GM18870 (cell line): ENCODE data around the gene PET117.
A peak's percentile ranks its signal among the peaks of the same experiment; 100 is the strongest.
"Not testable (repeated sequence)": the region's sequence is repeated elsewhere in the genome, so short reads cannot be mapped to it uniquely, and the experiment has no call there.

ENCODE experiments used
- ATAC-seq: cut with Tn5 transposase; IDR thresholded peaks from one replicate; pipeline ENCODE4 v1.9.1; 2021; ENCODE audit warnings: moderate library complexity; ENCODE audit not compliant: unreplicated experiment

PET117 gene

GRCh38 chr20:18137412-18138265 lies at the start of gene PET117, which contains the start of gene KAT14:
PET117 (plus strand) TSS chr20:18137863; CDS start chr20:18137956, 93 bp downstream.
KAT14 (plus strand) TSS chr20:18137863; CDS start chr20:18142661, 4,798 bp downstream.
- ATAC-seq: peak; percentile 82

GRCh38 chr20:18088298-18088697 lies 49.4 kb upstream of the PET117 start:
- not testable (repeated sequence) for ATAC-seq

- ATAC-seq: not testable (repeated sequence)
Observed at GRCh38 chr20:18088841-18089240, 48.8 kb upstream of the PET117 start.

GRCh38 chr20:18090044-18090443 lies 47.6 kb upstream of the PET117 start:
- no peak for ATAC-seq

GRCh38 chr20:18090477-18090876 lies 47.2 kb upstream of the PET117 start:
- no peak for ATAC-seq

- ATAC-seq: no peak
Observed at GRCh38 chr20:18091623-18092022, 46.0 kb upstream of the PET117 start.

- ATAC-seq: no peak
Observed at GRCh38 chr20:18092890-18093289, 44.8 kb upstream of the PET117 start.

GRCh38 chr20:18093388-18093787 lies 44.3 kb upstream of the PET117 start:
- no peak for ATAC-seq

- ATAC-seq: no peak
Observed at GRCh38 chr20:18094191-18094590, 43.5 kb upstream of the PET117 start.

GRCh38 chr20:18100569-18100968 lies 37.1 kb upstream of the PET117 start:
- not testable (repeated sequence) for ATAC-seq

GRCh38 chr20:18101125-18101810 lies 36.4 kb upstream of the PET117 start:
- no peak for ATAC-seq

GRCh38 chr20:18103497-18103896 lies 34.2 kb upstream of the PET117 start:
- no peak for ATAC-seq

GRCh38 chr20:18108326-18108725 lies 29.3 kb upstream of the PET117 start:
- no peak for ATAC-seq

- not testable (repeated sequence) for ATAC-seq
Observed at GRCh38 chr20:18128574-18128973, 9.1 kb upstream of the PET117 start.

- ATAC-seq: no peak
Observed at GRCh38 chr20:18132663-18133062, 5.0 kb upstream of the PET117 start.

GRCh38 chr20:18133962-18134361 lies 3.7 kb upstream of the PET117 start:
- ATAC-seq: no peak

- peak; percentile 24 for ATAC-seq
Observed at GRCh38 chr20:18138266-18138582, 561 bp downstream of the PET117 start.

GRCh38 chr20:18138639-18139583 lies 1.2 kb downstream of the PET117 start:
- no peak for ATAC-seq

GRCh38 chr20:18139832-18140231 lies 2.2 kb downstream of the PET117 start:
- no peak for ATAC-seq

GRCh38 chr20:18144541-18145099 lies 7.0 kb downstream of the PET117 start:
- ATAC-seq: no peak

- no peak for ATAC-seq
Observed at GRCh38 chr20:18154342-18154741, 16.7 kb downstream of the PET117 start.
